DOHH2 (cell line): Measurements from ENCODE around the gene ARPC4.

Experiments used
- CTCF ChIP-seq: fragments of 200-600 bp; sonication (generic); IDR thresholded peaks from one replicate; pipeline ENCODE4 v1.5.1; 2014; ENCODE audit warnings: antibody characterized with exemption, mild to moderate bottlenecking, low read depth, low read length; ENCODE audit not compliant: poor library complexity, severe bottlenecking
- EZH2phosphoT487 ChIP-seq: fragments of 200-600 bp; sonication (generic); IDR thresholded peaks from 2 replicates; pipeline ENCODE4 v1.6.1; 2017; ENCODE audit warnings: borderline replicate concordance, mild to moderate bottlenecking, antibody characterized with exemption, low read length, moderate library complexity, mixed read lengths

- no peak for TF ChIP-seq CTCF
- no peak for TF ChIP-seq EZH2phosphoT487
Measured at GRCh38 chr3:9804996-9805395, 12.1 kb downstream of the ARPC4 start.
